HEK293 (cell line): ENCODE measurements around the gene ING4.
A peak's percentile ranks its signal among the peaks of the same experiment; 100 is the strongest.

Source experiments
- CTCF ChIA-PET: fragments of 350-600 bp; formaldehyde crosslinking; extraction: SDS; loops from one replicate; lab custom pipeline; 2021; ENCODE audit warnings: antibody characterized with exemption; lab: Yijun Ruan, JAX
- POLR2A ChIA-PET: fragments of 300-600 bp; formaldehyde crosslinking; extraction: SDS; loops from one replicate; lab custom pipeline; 2020; ENCODE audit warnings: antibody characterized with exemption, inconsistent platforms; lab: Yijun Ruan, JAX
- H3K27ac ChIP-seq: fragments of 200-500 bp; sonication (Bioruptor generic); 2 replicates; pipeline ENCODE4 v1.5.1; 2014; ENCODE audit warnings: low read depth, low read length, control low read depth, inconsistent platforms; ENCODE audit errors: extremely low read depth
- H3K36me3 ChIP-seq, 2 experiments: fragments of 200-500 bp in 1 of 2; sonication (Bioruptor generic) in 1 of 2; 1 replicate in 1 of 2; 2 replicates in 1 of 2; pipeline ENCODE4 v1.5.1; 2014 to 2017; ENCODE audit warnings: inconsistent platforms in 2 of 2, low read length in 2 of 2; ENCODE audit not compliant: control insufficient read depth in 2 of 2, insufficient read depth in 1 of 2
- H3K4me1 ChIP-seq: fragments of 200-500 bp; sonication (Bioruptor generic); 2 replicates; pipeline ENCODE4 v1.5.1; 2014; ENCODE audit warnings: mild to moderate bottlenecking, low read length, inconsistent platforms; ENCODE audit not compliant: control insufficient read depth, insufficient read depth
- H3K4me3 ChIP-seq: 2 replicates; pipeline ENCODE4 v1.5.1; 2011; ENCODE audit warnings: low read depth, mild to moderate bottlenecking, control low read depth, low read length, moderate library complexity
- H3K9me3 ChIP-seq: fragments of 200-500 bp; sonication (Bioruptor generic); 2 replicates; pipeline ENCODE4 v1.5.1; 2014; ENCODE audit warnings: low read depth, low read length, inconsistent platforms; ENCODE audit not compliant: control insufficient read depth, insufficient read depth
- BCL6B ChIP-seq: fragments of 450-650 bp; formaldehyde crosslinking; IDR thresholded peaks from 2 replicates; pipeline ENCODE4 v1.5.1; 2017; ENCODE audit warnings: missing biosample characterization, missing genetic modification characterization
- ELK4 ChIP-seq: IDR thresholded peaks from 2 replicates; pipeline ENCODE4 v1.6.1; 2011; ENCODE audit warnings: mild to moderate bottlenecking, low read depth, low read length, borderline replicate concordance
- GLIS1 ChIP-seq: fragments of 450-650 bp; formaldehyde crosslinking; IDR thresholded peaks from 2 replicates; pipeline ENCODE4 v1.5.1; 2016; ENCODE audit warnings: missing biosample characterization, missing genetic modification characterization
- IKZF3 ChIP-seq: fragments of 450-650 bp; IDR thresholded peaks from 2 replicates; pipeline ENCODE4 v1.5.0; 2018; ENCODE audit warnings: missing biosample characterization, mild to moderate bottlenecking, missing genetic modification characterization, moderate library complexity
- KLF1 ChIP-seq: fragments of 450-650 bp; formaldehyde crosslinking; IDR thresholded peaks from 2 replicates; pipeline ENCODE4 v1.5.1; 2016; ENCODE audit warnings: missing biosample characterization, missing genetic modification characterization
- KLF10 ChIP-seq: fragments of 450-650 bp; IDR thresholded peaks from 2 replicates; pipeline ENCODE4 v1.5.1; 2018; ENCODE audit warnings: missing biosample characterization, mild to moderate bottlenecking, missing genetic modification characterization
- KLF16 ChIP-seq: fragments of 450-650 bp; formaldehyde crosslinking; IDR thresholded peaks from 2 replicates; pipeline ENCODE4 v1.5.1; 2017; ENCODE audit warnings: missing biosample characterization, missing genetic modification characterization
- KLF17 ChIP-seq: fragments of 450-650 bp; formaldehyde crosslinking; IDR thresholded peaks from 2 replicates; pipeline ENCODE4 v1.5.1; 2016; ENCODE audit warnings: missing biosample characterization, missing genetic modification characterization
- KLF9 ChIP-seq: fragments of 450-650 bp; formaldehyde crosslinking; IDR thresholded peaks from 2 replicates; pipeline ENCODE4 v1.5.1; 2016; ENCODE audit warnings: missing biosample characterization, missing genetic modification characterization, low read depth
- PRDM10 ChIP-seq: fragments of 450-650 bp; formaldehyde crosslinking; IDR thresholded peaks from 2 replicates; pipeline ENCODE4 v1.5.1; 2016; ENCODE audit warnings: missing biosample characterization, missing genetic modification characterization
- PRDM6 ChIP-seq: fragments of 450-650 bp; formaldehyde crosslinking; IDR thresholded peaks from 2 replicates; pipeline ENCODE4 v1.5.1; 2017; ENCODE audit warnings: missing biosample characterization, missing genetic modification characterization
- SCRT2 ChIP-seq: fragments of 450-650 bp; formaldehyde crosslinking; IDR thresholded peaks from 2 replicates; pipeline ENCODE4 v1.5.1; 2016; ENCODE audit warnings: missing biosample characterization, missing genetic modification characterization
- SP2 ChIP-seq: fragments of 450-650 bp; formaldehyde crosslinking; IDR thresholded peaks from 2 replicates; pipeline ENCODE4 v1.5.1; 2016; ENCODE audit warnings: missing biosample characterization, missing genetic modification characterization
- SP3 ChIP-seq: fragments of 450-650 bp; formaldehyde crosslinking; IDR thresholded peaks from 2 replicates; pipeline ENCODE4 v1.5.1; 2016; ENCODE audit warnings: missing biosample characterization, missing genetic modification characterization
- ZBTB17 ChIP-seq: fragments of 450-650 bp; formaldehyde crosslinking; IDR thresholded peaks from 2 replicates; pipeline ENCODE4 v1.5.1; 2016; ENCODE audit warnings: missing biosample characterization, missing genetic modification characterization
- ZIC2 ChIP-seq: fragments of 450-650 bp; formaldehyde crosslinking; IDR thresholded peaks from 2 replicates; pipeline ENCODE4 v1.5.1; 2016; ENCODE audit warnings: missing biosample characterization, missing genetic modification characterization
- ZNF239 ChIP-seq: fragments of 450-650 bp; formaldehyde crosslinking; IDR thresholded peaks from 2 replicates; pipeline ENCODE4 v1.5.1; 2016; ENCODE audit warnings: missing biosample characterization, missing genetic modification characterization
- ZNF24 ChIP-seq: fragments of 450-650 bp; formaldehyde crosslinking; IDR thresholded peaks from 2 replicates; pipeline ENCODE4 v1.5.1; 2016; ENCODE audit warnings: missing biosample characterization, missing genetic modification characterization
- ZNF449 ChIP-seq: fragments of 450-650 bp; formaldehyde crosslinking; IDR thresholded peaks from 2 replicates; pipeline ENCODE4 v1.5.1; 2017; ENCODE audit warnings: missing biosample characterization, mild to moderate bottlenecking, missing genetic modification characterization, moderate library complexity
- ZNF521 ChIP-seq: fragments of 450-650 bp; formaldehyde crosslinking; IDR thresholded peaks from 2 replicates; pipeline ENCODE4 v1.5.1; 2017; ENCODE audit warnings: missing biosample characterization, mild to moderate bottlenecking, missing genetic modification characterization
- ZNF600 ChIP-seq: fragments of 450-650 bp; formaldehyde crosslinking; IDR thresholded peaks from 2 replicates; pipeline ENCODE4 v1.5.1; 2016; ENCODE audit warnings: missing biosample characterization, missing genetic modification characterization
- ZNF645 ChIP-seq: fragments of 450-650 bp; formaldehyde crosslinking; IDR thresholded peaks from 2 replicates; pipeline ENCODE4; 2016; ENCODE audit warnings: missing biosample characterization, missing genetic modification characterization
- ZNF777 ChIP-seq: fragments of 450-650 bp; formaldehyde crosslinking; IDR thresholded peaks from 2 replicates; pipeline ENCODE4 v1.5.1; 2017; ENCODE audit warnings: missing biosample characterization, missing genetic modification characterization, borderline replicate concordance
- ZSCAN16 ChIP-seq: fragments of 450-650 bp; formaldehyde crosslinking; IDR thresholded peaks from 2 replicates; pipeline ENCODE4 v1.5.1; 2016; ENCODE audit warnings: missing biosample characterization, missing genetic modification characterization
- ZSCAN30 ChIP-seq: fragments of 450-650 bp; IDR thresholded peaks from 2 replicates; pipeline ENCODE4 v1.5.1; 2018; ENCODE audit warnings: missing biosample characterization, mild to moderate bottlenecking, missing genetic modification characterization, moderate library complexity

The ING4 gene

GRCh38 chr12:6638305-6638704 lies 24.6 kb downstream of the ING4 start (continued):
- TF ChIP-seq ZIC2 (no peak), ZNF24 (tag by site-specific recombination) (no peak), SP3 (tag by site-specific recombination) (no peak), ZBTB17 (no peak), KLF16 (tag by site-specific recombination) (no peak), IKZF3 (tag by site-specific recombination) (no peak), ELK4 (no peak)

- POLR2A ChIA-PET: interaction anchor here (0.7 kb wide), 1 partner anchor 8 kb away, joined by 3 read pairs; no protein-coding TSS in a partner anchor
- Histone ChIP-seq H3K9me3 (no peaks in the 10 kb centered on the region), H3K27ac (no peak within 1 kb of the TSS; the same call in 1 of the 2 replicates), H3K36me3 (no peaks in the 10 kb centered on the region), H3K4me1 (peaks cover 3% of the 10 kb centered on the region; the same call in 1 of the 2 replicates), H3K4me3 (no peak within 1 kb of the TSS)
- TF ChIP-seq PRDM10 (tag by site-specific recombination): peak; percentile 90
- TF ChIP-seq KLF17: peak; percentile 50; the same call in 1 of the 2 replicates
- TF ChIP-seq ZNF239 (tag by site-specific recombination): no peak
- no peak for TF ChIP-seq PRDM6 (tag by site-specific recombination)
- no peak for TF ChIP-seq BCL6B (tag by site-specific recombination)
- no peak for TF ChIP-seq SCRT2 (tag by site-specific recombination)
- TF ChIP-seq SP2: peak; percentile 52
- no peak for TF ChIP-seq ZNF521
- TF ChIP-seq ZNF449 (tag by site-specific recombination): peak; percentile 87
- peak; percentile 92 for TF ChIP-seq ZBTB17
- TF ChIP-seq ZNF600 (tag by site-specific recombination): peak; percentile 70
- peak; percentile 72 for TF ChIP-seq GLIS1
- TF ChIP-seq ZSCAN30 (tag by site-specific recombination): no peak
- peak; percentile 75 for TF ChIP-seq ZIC2
- TF ChIP-seq KLF9: peak; percentile 82
- peak; percentile 93 for TF ChIP-seq KLF1 (tag by site-specific recombination)
- TF ChIP-seq ZSCAN16 (tag by site-specific recombination): no peak
- no peak for TF ChIP-seq ZNF645 (tag by site-specific recombination)
- no peak for TF ChIP-seq ZNF777 (tag by site-specific recombination)
- TF ChIP-seq KLF10 (tag by site-specific recombination): peak; percentile 65; the same call in 1 of the 2 replicates
- CTCF ChIA-PET: interaction anchor here (0.9 to 1.5 kb wide), 2 partner anchors 15 to 190 kb away, joined by 3 read pairs; no protein-coding TSS in a partner anchor
Observed at GRCh38 chr12:6635856-6636531, 26.9 kb downstream of the ING4 start, which contains the start of gene LPAR5. LPAR5 (minus strand) TSS chr12:6635959; CDS start chr12:6621248, 14,711 bp downstream.
